ENCODE results near the gene ATP8B1.
"Not testable (repeated sequence)": the region's sequence is repeated elsewhere in the genome, so short reads cannot be mapped to it uniquely, and the experiment has no call there.

The ATP8B1 gene

DNA sequence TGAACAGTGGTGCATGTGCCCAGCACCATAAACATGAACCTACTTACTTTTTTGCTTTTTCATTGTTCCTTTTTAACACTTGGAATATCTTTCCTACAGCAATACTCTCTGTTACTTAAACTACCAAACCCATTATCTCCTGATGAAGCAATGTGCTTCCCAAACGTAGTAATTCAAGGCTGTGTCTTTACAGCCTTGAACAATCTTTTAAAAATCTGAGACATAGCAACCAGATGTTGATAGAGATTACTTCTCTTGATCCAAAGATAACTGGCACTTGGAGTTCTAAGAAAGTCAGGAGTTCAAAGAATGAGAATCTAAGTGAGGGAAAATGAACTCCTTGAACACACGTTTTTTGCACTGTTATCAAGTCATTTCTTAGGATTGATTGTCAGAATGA, 40.4 kb downstream of the ATP8B1 start:
- no peak for DNase-seq

- no peak for DNase-seq
Observed at GRCh38 chr18:57759650-57760049, 43.5 kb downstream of the ATP8B1 start.

GRCh38 chr18:57755473-57756067, 47.5 kb downstream of the ATP8B1 start:
- DNase-seq = peak; percentile 83

DNA sequence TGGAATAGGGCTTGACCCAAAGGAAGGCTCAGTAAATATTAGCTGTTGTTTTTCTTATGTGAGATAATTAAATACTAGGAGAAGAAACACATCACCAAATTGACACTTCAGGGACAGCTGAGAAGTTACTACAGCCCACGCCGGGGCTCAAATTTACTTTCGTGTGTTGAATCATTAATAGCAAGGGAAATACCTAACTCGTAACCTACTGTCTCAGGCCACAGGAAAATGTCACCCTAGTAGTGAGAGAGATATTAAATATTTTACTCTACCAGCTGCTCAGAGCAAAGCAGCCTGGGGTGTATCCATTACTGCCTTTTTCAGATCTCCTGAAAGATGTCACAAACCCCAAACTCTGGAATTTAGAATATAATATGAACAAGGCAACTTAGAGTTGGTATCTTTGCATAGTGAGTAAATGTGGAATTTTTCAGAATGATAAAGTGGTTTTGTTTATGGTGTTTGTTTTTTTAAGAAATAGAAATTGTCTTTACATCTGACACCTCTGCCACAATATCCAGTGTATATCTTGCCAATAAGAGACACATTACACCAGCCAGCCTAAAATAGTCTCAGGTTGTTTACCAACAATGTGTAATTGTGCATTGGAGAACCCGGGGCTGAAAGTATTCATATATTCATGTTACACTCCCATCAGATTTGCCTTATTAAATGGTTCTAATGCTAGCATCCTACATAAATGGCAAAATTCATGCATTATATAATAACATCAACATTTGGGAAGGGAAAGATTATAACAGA, 48.4 kb downstream of the ATP8B1 start:
- DNase-seq = peak; percentile 61

- no peak for DNase-seq
Observed at GRCh38 chr18:57753063-57753462, 50.1 kb downstream of the ATP8B1 start.

GRCh38 chr18:57749604-57749970, 53.5 kb downstream of the ATP8B1 start:
- peak; percentile 68 for DNase-seq

- DNase-seq = peak; percentile 97
Observed at GRCh38 chr18:57748770-57749603, 54.1 kb downstream of the ATP8B1 start.

- DNase-seq = peak; percentile 90
Observed at GRCh38 chr18:57747809-57748680, 55.1 kb downstream of the ATP8B1 start.

DNA sequence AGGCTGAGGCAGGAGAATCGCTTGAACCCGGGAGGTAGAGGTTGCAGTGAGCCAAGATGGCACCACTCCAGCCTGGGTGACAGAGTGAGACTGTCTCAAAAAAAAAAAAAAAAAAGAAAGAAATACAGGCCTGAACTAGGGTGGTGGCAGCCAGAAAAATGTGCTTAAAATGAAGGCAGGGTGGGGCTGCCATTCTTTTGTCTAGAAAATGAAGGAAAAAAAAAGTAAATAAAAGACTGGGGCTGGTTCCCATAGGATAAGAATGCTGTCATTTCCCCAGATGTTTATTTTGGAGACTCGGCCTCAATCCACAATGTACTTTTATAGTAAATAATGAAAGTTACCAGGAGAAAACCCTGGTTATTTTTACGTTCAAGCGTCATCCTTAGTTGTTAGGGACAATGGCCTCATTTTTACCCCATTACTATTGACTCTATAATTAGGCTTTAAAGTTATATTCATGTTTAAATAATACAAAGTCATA, 58.9 kb downstream of the ATP8B1 start:
- DNase-seq = peak; percentile 96

DNA sequence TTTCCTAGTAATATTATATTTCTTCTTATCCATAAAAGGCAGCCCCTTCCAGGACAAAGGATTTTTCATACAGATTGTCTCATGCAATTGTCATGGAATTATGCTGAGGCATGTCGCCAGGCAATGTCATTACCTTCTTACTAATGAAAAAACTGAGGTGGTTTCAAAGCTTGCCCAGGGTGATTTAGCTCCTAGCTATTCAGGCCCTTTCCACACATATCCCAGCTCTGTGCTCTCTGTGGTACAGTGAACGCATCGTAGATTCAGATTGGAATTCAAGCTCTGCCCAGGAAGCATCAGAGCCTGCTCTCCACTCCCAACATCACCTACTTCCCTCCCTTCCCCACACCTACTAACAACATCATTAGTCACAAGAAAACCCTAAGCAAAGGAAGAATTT, 60.1 kb downstream of the ATP8B1 start:
- DNase-seq = peak; percentile 44

GRCh38 chr18:57741273-57741672, 61.8 kb downstream of the ATP8B1 start:
- DNase-seq = no peak

DNA sequence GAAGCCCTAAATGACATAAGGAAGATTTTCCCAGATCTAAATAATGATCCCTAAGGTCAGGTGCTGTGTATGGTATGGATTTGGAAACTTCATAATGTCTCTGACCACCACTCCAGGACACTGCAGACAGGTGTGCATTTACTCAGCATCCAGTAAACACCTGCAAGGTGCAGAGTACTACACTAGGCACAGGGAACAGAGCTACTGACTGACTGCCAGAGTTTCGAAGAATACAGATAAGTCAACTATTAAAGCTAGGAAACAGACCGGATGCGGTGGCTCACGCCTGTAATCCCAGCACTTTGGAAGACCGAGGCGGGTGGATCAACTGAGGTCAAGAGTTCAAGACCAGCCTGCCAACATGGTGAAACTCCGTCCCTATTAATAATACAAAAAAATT, 65.0 kb downstream of the ATP8B1 start:
- no peak for DNase-seq

DNA sequence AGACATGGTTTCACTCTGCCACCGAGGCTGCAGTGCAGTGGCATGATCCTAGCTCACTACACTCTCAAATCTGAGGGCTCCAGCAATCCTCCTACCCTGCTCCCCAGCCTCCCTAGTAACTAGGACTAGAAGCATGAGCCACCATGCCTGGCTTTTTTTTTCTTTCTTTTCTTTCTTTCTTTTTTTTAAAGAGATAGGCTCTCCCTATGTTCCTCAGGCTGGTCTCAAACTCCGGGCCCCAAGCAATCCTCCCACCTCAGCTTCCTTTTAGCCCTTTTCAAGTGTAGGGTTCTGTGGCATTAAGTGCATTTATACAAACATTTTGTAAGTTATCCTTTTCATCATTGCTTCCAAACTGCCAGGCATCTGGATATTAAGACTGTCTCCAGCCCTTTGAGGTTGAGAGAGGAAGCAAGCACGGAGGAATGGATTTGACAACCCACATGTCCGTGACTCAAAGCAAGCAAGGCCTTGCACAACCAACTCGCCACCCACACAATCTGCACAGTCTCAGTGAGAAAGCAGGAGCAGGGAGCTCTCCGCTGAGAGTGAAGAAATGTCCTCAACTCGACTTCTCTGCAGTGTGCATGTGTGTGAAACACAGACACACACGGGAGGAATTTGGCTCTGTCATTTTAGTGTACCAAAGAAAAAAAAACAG, 65.6 kb downstream of the ATP8B1 start:
- no peak for DNase-seq

DNA sequence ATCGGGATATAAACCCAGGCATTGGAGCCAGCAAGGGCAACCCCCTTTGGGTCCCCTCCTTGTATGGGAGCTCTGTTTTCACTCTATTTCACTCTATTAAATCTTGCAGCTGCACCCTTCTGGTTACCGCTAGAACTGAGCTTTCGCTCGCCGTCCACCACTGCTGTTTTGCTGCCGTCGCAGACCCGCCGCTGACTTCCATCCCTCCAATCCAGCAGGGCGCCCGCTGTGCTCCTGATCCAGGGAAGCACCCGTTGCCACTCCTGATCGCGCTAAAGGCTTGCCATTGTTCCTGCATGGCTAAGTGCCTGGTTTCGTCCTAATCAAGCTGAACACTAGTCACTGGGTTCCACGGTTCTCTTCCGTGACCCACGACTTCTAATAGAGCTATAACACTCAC, 68.1 kb downstream of the ATP8B1 start:
- not testable (repeated sequence) for DNase-seq

DNA sequence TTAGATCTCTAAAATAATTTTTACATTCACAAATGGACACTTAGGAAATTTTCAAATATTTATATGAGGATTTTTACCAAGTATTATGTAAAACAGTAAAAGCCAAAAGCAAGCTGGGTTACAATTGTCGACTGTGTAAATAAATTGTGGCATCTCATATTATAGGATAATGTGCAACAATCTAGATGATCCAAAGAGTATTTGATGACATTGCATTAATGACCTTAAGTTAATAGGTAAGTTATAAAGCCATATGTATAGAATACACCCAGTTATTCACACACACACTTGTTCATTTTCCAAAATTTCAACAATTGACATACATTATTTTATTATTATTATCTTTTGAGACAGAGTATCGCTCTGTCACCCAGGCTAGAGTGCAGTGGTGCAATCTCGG, 69.3 kb downstream of the ATP8B1 start:
- DNase-seq = no peak

- no peak for DNase-seq
Observed at GRCh38 chr18:57730146-57730545, 73.0 kb downstream of the ATP8B1 start.

DNA sequence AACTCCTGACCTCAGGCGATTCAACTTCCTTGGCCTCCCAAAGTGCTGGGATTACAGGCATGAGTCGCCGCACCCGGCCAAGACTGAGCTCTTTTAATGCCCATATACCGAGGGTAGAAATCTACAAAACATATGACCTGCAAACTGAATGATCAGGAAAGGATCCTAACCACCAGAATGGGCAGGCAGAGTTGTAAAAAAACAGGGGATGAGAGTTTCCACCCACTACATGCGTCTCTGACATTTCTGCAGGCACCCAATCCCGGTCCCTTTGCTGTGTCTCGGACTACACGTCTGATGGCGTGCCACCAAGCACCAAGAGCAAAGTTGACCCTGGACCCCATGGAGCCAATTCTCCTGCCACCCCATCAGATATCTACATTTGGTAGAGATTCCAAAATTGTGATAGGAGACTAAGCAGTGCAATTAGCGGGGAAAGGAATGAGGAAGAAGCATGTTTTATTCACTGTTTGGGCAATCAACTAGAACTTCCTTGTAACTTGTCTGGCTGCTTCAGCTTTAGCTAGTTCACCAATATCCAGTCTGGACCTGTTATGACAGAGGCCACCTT, 74.1 kb downstream of the ATP8B1 start:
- DNase-seq = no peak

- no peak for DNase-seq
Observed at GRCh38 chr18:57727952-57728807, 74.9 kb downstream of the ATP8B1 start.

GRCh38 chr18:57719211-57719935, 83.7 kb downstream of the ATP8B1 start:
- DNase-seq = not testable (repeated sequence)

GRCh38 chr18:57716549-57716948, 86.6 kb downstream of the ATP8B1 start:
- no peak for DNase-seq

All from NCI-H69 (cell line).